ENCODE results near the gene ANAPC15.
A peak's percentile ranks its signal among the peaks of the same experiment; 100 is the strongest.

The ANAPC15 gene

GRCh38 chr11:72085621-72086351 lies 26.7 kb downstream of the ANAPC15 start:
- DNase-seq, result peak in 32 of 56 donors; percentile 10 to 79 (median 32)

GRCh38 chr11:72084965-72085364 lies 27.5 kb downstream of the ANAPC15 start:
- DNase-seq, result no peak

- no peak for DNase-seq
These were observed 28.4 kb downstream of the ANAPC15 start for GRCh38 chr11:72084076-72084475.

GRCh38 chr11:72083414-72083813 lies 29.1 kb downstream of the ANAPC15 start:
- DNase-seq, result no peak

- DNase-seq, result no peak
These were observed 30.6 kb downstream of the ANAPC15 start for GRCh38 chr11:72081821-72082453.

GRCh38 chr11:72081184-72081644 lies 31.3 kb downstream of the ANAPC15 start:
- DNase-seq, result peak in 1 of 56 donors; percentile 18

- DNase-seq, result peak; percentile 60 to 100 (median 98)
These were observed 31.9 kb downstream of the ANAPC15 start, which contains the start of the genes LRRC51 and NUMA1 for GRCh38 chr11:72080326-72081183. Gene LRRC51, plus strand, starts transcription at chr11:72080850. Its CDS starts 8,234 bp downstream, at chr11:72089084. Gene NUMA1, minus strand, starts transcription at chr11:72080542. Its CDS starts 44,599 bp downstream, at chr11:72035943.

GRCh38 chr11:72079819-72080325 lies 32.6 kb downstream of the ANAPC15 start:
- DNase-seq, result peak in 3 of 56 donors; percentile 7 to 61 (median 35)

- DNase-seq, result no peak
These were observed 34.0 kb downstream of the ANAPC15 start for GRCh38 chr11:72078477-72078876.

- DNase-seq, result no peak
These were observed 36.7 kb downstream of the ANAPC15 start for GRCh38 chr11:72075756-72076155.

- peak in 6 of 56 donors; percentile 7 to 42 (median 22) for DNase-seq
These were observed 37.4 kb downstream of the ANAPC15 start for GRCh38 chr11:72075109-72075508.

GRCh38 chr11:72072348-72072747 lies 40.1 kb downstream of the ANAPC15 start:
- DNase-seq, result no peak

- no peak for DNase-seq
These were observed 42.0 kb downstream of the ANAPC15 start for GRCh38 chr11:72070491-72070890.

GRCh38 chr11:72069787-72070251 lies 42.7 kb downstream of the ANAPC15 start:
- peak in 22 of 56 donors; percentile 7 to 76 (median 23) for DNase-seq

GRCh38 chr11:72069200-72069599 lies 43.3 kb downstream of the ANAPC15 start:
- peak in 1 of 56 donors; percentile 5 for DNase-seq

- no peak for DNase-seq
These were observed 44.8 kb downstream of the ANAPC15 start for GRCh38 chr11:72067676-72068075.

GRCh38 chr11:72067266-72067665 lies 45.2 kb downstream of the ANAPC15 start:
- DNase-seq, result no peak

GRCh38 chr11:72066855-72067254 lies 45.6 kb downstream of the ANAPC15 start:
- no peak for DNase-seq

GRCh38 chr11:72061739-72062396 lies 50.6 kb downstream of the ANAPC15 start:
- DNase-seq, result no peak
